ACHN (cell line): ENCODE results near the gene JAK1.
"Not testable (repeated sequence)": the region's sequence is repeated elsewhere in the genome, so short reads cannot be mapped to it uniquely, and the experiment has no call there.

Experiments used
- DNase-seq: peaks from one replicate; pipeline ENCODE4 v3.0.0-alpha.2; 2015
- in situ Hi-C: cut with HindIII; loops from 2 replicates; pipeline ENCODE4 v1.10.0; 2017; ENCODE audit warnings: low sequenced_read_pairs, low pct_ligation_motif_present, low pct_unique_long_range_greater_than_20kb

The JAK1 gene

DNA sequence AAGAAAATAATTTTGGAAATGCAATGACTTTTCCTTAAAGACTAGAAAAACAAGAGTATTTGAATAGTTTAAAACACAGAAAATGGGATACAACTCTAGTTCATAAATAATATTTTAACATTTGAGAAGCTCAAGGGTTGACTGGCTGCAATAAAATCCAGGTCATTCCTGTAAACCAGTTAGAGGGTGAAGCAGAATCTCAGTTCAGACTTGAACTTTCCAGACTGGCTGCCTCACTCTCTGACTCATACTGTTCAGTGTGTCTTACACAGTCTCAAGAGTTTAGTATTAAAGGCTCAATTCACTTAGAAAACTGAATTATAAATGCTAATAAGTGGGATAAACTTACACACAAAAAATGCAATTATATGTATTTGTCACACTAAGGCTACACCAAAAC, 131.6 kb downstream of the JAK1 start:
- DNase-seq = no peak
- in situ Hi-C loops = no loop called here

DNA sequence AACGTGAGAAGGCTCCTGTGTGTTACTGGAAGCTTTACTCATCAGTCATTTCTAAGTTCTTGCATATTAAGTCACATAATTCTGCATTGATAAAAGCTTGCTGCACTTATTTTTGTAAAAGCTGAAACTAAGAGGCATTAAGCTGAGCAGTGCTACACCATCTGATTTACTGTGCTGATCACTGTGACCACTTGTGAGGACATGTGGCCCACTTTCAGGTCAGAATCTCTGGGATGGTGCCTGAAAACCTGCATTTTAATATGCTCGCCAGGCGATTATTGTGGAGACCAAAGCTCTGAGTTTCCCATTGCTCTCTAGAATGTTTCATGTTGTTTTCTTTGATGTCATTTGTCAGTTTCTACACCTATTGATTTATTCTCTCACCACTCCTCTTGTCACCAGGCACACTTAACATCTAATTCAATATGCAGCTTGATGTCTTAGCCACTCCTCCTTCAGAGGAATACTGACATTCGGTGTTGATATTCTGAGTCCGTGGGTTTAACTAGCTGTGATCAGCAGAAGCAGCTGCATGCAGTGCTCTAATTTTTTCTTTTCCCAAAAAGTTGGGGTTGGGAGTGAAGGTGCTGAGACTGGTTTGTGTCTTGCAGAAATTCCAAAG, 136.2 kb downstream of the JAK1 start:
- in situ Hi-C loops = no loop called here
- DNase-seq = no peak

DNA sequence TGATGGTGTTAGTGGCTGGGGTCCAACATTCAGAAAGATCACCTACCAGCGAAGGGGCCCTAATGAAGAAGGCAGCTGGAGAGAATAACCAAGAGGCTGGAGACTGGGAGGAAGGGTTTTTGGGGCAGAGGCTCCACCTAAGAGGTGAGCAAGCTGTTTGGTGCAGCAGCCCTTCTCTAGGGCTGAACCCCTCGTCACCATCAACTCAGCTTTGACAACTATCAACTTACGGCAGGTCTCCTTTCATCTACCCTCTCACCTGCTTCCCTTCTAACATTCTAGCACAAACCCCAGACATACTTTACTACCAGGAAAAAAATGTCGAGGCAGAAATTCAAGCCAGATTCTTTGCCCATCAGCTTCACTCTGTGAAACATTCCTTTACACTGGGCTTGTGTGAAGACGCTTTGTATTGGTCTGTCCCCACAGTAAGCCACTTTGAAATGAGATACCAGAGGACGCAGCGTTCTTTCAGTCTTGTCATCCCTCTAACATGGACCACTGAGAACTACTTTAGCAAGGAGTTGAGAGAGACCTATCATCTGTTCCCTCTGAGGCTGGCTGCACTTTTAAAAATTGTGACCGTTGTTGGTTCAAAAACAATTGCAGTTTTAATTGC, 136.8 kb downstream of the JAK1 start:
- in situ Hi-C loops = no loop called here
- no peak for DNase-seq

DNA sequence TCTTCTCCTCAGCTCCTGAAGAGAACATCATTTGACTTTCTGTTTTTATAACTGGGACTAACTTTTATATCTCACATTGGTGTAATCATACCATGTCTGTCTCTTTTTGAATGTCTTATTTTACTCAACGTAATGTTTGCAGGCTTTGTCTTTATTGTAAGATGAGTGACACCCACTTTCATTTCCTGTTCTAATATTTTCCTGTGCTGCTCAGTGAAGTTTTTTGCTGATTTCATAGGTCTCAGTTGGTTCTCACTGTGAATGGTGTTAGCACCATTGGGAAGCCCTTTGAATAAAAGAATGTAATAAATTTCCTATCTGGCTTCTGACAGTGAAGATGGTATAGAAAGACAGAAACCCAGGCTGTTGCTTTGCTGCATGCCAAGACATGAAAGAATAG, 137.5 kb downstream of the JAK1 start:
- no peak for DNase-seq
- in situ Hi-C loops = no loop called here

DNA sequence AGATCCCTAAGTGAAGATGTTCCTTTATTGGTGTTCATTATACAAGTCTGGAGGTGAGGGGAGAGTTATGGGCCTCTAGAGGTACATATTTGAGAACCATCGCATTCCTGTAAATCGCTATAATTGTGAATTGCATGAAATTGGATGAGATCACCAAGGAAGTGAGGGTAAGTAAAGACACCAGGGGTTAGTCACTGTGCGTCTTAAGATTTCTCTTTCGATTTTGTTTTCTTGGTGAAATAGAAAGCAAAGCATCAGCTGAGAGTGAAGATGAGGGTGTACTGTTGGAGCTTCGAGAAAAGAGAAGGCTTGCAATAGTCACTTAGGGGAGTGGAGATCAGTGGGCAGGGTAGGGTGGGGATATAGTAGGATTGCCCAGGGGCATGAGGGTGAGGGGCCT, 139.4 kb downstream of the JAK1 start:
- in situ Hi-C loops = no loop called here
- DNase-seq = peak; percentile 22

DNA sequence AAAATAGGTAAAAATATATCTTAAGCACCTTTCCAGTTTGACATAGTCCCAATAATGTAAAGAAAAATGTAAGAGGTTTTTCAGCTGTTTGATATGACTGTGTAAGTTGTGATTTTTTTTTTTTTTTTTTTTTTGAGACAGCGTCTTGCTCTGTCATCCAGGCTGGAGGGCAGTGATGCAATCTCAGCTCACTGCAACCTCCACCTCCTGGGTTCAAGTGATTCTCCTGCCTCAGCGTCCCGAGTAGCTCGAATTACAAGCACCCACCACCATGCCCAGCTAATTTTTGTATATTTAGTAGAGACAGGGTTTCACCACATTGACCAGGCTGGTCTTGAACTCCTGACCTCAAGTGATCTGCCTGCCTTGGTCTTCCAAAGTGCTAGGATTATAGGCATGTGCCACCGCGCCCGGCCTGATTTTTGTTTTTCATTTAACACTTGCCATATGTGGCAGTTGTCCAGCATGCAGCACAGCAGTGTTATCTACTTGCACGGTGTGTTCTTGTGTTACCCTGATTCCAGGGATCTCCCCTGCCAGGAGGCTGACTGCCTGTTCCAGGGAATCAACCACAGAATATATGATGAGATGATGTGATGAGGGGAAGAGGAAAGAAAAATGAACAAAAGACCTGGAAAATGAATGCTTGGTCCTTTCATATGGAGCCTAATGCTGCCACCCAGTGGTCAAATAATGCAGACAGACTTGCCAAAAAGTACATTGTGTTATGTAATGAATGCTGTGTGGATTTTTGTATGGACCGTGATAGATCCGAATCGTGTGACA, 142.5 kb downstream of the JAK1 start:
- in situ Hi-C loops = no loop called here
- peak; percentile 63 for DNase-seq

DNA sequence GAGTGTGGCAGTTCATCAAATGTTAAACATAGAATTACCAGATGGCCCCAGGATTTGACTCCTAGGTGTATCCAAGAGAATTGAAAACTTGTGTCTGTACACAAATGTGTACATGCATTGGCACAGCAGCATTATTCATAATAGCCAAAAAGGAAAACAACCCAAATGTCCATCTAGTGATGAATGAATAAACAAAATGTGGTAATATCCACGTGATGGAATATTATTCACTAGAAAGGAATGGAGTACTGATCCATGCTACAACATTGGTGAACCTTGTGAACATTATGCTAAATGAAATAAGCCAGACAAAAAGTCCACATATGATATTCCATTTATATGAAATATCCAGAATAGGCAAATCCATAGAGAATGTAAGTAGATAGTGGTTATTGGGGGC, 143.7 kb downstream of the JAK1 start:
- in situ Hi-C loops = no loop called here
- DNase-seq = no peak

DNA sequence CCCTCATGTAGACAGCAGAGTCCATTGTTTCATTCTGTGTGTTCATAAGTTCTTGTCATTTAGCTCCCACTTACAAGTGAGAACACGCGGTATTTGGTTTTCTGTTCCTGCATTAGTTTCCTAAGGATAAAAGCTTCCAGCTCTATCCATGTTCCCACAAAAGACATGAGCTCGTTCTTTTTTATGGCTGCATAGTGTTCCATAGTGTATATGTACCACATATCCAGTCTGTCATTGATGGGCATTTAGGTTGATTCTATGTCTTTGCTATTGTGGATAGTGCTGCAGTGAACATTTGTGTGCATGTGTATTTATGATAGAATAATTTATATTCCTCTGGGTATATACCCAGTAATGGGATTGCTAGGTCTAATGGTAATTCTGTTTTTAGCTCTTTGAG, 145.8 kb downstream of the JAK1 start:
- in situ Hi-C loops, DNase-seq: not testable (repeated sequence)

DNA sequence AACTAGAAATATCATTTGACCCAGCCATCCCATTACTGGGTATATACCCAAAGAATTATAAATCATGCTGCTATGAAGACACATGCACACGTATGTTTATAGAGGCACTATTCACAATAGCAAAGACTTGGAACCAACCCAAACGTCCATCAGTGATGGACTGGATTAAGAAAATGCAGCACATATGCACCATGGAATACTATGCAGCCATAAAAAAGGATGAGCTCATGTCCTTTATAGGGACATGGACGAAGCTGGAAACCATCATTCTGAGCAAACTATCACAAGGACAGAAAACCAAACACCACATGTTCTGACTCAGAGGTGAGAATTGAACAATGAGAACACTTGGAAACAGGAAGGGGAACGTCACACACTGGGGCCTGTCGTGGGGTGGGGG, 149.0 kb downstream of the JAK1 start:
- in situ Hi-C loops, DNase-seq: not testable (repeated sequence)

DNA sequence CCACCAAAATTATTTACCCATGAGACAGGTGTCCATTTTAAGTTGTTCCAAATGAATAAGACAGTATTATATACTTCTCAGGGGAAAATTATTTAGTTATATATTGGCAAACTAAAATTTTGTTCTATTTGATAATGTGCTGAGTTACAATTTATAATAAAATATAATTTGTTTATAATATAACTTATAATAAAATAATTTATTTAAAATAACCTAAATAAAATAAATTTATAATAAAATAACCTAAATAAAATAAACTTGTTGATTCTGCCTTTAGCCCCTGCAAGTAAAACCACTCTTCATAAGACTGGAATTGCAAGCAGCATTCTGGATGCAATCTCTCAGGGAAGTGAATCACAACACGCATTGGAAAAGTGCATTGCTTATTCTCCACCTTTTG, 151.9 kb downstream of the JAK1 start:
- in situ Hi-C loops = no loop called here
- DNase-seq = no peak

DNA sequence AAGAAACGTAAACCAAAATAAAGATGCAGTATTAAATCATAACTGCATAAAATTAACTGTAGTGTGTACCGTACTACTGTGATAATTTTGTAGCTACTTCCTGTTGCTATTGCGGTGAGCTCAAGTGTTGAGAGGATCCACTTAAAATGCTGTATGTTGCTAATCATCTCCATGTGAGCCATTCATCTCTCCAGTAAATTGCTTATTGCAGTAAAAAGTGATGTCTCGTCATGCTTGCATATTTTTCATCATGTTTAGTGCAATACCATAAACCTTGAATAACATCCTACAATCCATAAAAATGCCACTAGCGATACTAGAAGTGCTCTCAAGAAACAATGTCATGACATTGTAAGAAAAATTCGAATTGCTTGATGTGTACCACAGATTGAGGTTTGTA, 155.2 kb downstream of the JAK1 start:
- in situ Hi-C loops = no loop called here
- no peak for DNase-seq

DNA sequence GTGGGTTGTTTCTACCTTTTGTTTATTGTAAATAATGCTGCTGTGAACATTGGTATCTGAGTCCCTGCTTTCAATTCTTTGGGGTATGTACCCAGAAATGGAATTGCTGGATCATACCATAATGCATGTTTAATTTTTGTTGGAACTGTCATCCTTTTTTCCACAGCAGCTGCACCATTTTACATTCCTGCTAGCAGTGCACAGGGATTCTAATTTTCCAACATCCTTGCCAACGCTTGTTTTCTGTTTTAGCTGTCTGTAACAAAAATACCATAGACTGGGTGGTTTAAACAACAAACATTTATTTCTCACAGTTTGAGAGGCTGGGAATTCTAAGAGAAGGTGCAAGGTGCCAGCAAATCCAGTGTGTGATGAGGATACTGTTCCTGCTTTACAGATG, 156.3 kb downstream of the JAK1 start:
- in situ Hi-C loops = no loop called here
- no peak for DNase-seq

DNA sequence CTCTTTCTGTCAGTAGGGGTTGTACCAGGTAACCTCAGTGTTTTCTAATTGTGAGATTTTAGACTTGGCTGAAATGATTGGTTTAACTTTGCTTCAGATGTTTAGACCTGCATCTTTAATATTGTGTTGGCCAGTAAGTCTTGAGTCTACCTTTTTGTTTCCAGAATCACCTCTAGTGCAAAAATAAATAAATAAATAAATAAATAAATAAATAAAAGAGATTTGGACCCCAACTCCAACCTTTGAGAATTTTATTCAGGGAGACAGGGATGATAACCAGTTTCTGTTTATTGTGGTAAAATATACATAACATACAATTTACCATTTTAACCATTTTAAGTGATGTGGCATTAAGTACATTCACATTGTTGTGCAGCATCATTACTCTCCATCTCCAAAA, 157.0 kb downstream of the JAK1 start:
- DNase-seq = no peak
- in situ Hi-C loops = no loop called here

DNA sequence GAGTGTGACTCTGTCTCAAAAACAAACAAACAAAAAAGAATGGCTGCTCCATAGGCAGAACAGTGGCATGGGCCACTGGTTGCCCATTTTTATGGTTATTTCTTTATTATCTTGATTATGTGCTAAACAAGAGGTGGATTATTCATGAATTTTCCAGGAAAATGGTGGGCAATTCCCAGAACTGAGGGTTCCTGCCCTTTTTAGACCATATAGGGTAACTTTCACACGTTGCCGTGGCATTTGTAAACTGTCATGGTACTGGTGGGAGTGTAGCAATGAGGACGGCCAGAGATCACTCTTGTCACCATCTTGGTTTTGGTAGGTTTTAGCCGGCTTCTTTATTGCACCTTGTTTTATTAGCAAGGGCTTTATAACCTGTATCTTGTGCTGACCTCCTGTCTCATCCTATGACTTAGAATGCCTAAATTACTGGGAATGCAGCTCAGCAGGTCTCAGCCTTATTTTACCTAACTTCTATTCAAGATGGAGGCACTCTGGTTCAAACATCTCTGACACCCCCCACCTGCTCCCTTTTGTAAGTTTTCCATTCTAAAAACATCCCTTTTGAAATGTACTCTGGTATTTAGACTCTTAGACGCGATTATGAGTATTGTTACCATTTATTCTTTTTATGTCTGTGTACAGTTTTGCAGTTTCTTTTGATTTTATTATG, 164.4 kb downstream of the JAK1 start:
- no peak for DNase-seq
- in situ Hi-C loops = no loop called here

DNA sequence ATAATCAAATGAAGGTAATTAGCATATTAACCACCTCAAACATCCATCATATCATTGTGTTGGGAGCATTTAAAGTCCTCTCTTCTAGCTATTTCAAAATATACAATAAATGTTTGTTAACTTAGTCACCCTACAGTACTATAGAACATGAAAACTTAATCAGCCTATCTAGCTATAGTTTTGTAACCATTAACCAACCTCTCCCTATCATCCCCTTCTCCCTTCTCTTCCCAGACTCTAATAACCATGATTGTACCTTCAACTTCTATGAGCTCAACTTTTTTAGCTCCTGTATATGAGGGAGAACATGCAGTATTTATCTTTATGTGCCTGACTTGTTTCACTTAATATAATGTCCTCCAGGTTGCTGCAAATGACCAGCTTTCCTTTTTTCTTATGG, 167.5 kb downstream of the JAK1 start:
- DNase-seq = no peak
- in situ Hi-C loops = no loop called here

DNA sequence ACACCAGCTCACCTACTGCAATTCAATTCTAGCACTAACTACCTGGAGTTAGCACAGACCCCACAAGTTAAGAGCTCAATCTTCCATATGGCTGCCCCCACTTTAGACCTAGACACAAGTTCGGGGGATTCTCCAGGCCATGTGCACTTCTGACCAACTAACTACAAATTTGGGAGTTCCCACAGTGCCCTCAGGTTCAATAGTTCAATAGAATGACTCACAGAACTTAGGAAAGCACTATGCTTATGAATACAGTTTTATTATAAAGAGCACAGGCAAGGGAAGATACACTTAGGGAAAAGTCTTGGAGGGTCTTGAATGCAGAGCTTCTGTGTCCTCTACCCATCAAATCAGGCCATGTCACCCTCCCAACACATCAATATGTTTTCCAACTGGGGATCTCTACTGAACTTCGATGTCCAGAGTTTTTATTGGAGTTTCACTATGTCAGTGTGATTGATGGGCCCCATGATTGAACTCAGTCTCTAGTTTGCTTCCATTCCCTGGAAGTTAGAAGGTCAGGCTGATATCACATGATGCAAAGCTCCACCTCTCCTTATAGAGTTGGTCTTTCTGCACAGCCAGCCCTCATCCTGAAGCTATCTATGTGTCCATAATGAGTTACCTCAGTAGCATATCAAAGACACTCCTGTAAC, 175.4 kb downstream of the JAK1 start:
- DNase-seq = no peak
- in situ Hi-C loops = no loop called here
